GM23338 (cell line): ENCODE results near the gene TRAF3. TPM values are rescaled to one million over a fixed set of nuclear protein-coding genes. Genes with fewer than 3 reads are reported as not detected.

Source experiments
- ATAC-seq: fragments of 200-7000 bp; cut with Tn5 transposase; 3 replicates; pipeline ENCODE4 v1.9.1; 2020
- DNase-seq: peaks from one replicate; pipeline ENCODE4 v3.0.0-alpha.2; 2015; ENCODE audit warnings: low spot score
- H2AFZ ChIP-seq: fragments of 200-600 bp; sonication (generic); 2 replicates; pipeline ENCODE4 v1.8.0; 2016; ENCODE audit warnings: antibody characterized with exemption, mild to moderate bottlenecking, moderate library complexity
- H3F3A ChIP-seq: fragments of 200-600 bp; sonication (generic); replicated peaks from 2 replicates; pipeline ENCODE4 v1.8.0; 2017; ENCODE audit warnings: antibody characterized with exemption, mixed run types, low read depth
- H3K27ac ChIP-seq: fragments of 200-600 bp; sonication (generic); 2 replicates; pipeline ENCODE4 v1.6.1; 2016; ENCODE audit warnings: low read depth
- H3K27me3 ChIP-seq: fragments of 200-600 bp; sonication (generic); 2 replicates; pipeline ENCODE4 v1.8.0; 2016; ENCODE audit warnings: mild to moderate bottlenecking, mixed run types, moderate library complexity; ENCODE audit not compliant: insufficient read depth
- H3K36me3 ChIP-seq: fragments of 200-600 bp; sonication (generic); 2 replicates; pipeline ENCODE4 v1.8.0; 2016; ENCODE audit warnings: mild to moderate bottlenecking; ENCODE audit not compliant: insufficient read depth
- H3K4me1 ChIP-seq: fragments of 200-600 bp; sonication (generic); 2 replicates; pipeline ENCODE4 v1.8.0; 2016; ENCODE audit warnings: mild to moderate bottlenecking, moderate library complexity; ENCODE audit not compliant: insufficient read depth
- H3K4me2 ChIP-seq: fragments of 200-600 bp; sonication (generic); 2 replicates; pipeline ENCODE4 v1.7.1; 2017; ENCODE audit warnings: mixed run types
- H3K4me3 ChIP-seq: fragments of 200-600 bp; sonication (generic); 2 replicates; pipeline ENCODE4 v1.6.1; 2016; ENCODE audit warnings: mixed run types
- H3K79me2 ChIP-seq: fragments of 200-600 bp; sonication (generic); replicated peaks from 2 replicates; pipeline ENCODE4 v1.8.0; 2017; ENCODE audit warnings: mild to moderate bottlenecking; ENCODE audit not compliant: insufficient read depth
- H3K9me2 ChIP-seq: fragments of 200-600 bp; sonication (generic); 2 replicates; pipeline ENCODE4 v1.8.0; 2017; ENCODE audit not compliant: insufficient read depth
- H4K20me1 ChIP-seq: fragments of 200-600 bp; sonication (generic); replicated peaks from 2 replicates; pipeline ENCODE4 v1.8.0; 2017; ENCODE audit warnings: mild to moderate bottlenecking; ENCODE audit not compliant: insufficient read depth
- H3K27ac Mint-ChIP-seq: 2 replicates; pipeline ENCODE4 v1.8.0; 2020; ENCODE audit warnings: inconsistent platforms, mild to moderate bottlenecking, moderate library complexity, mixed read lengths
- H3K27me3 Mint-ChIP-seq: 3 replicates; pipeline ENCODE4 v1.8.0; 2022; ENCODE audit warnings: low read depth, mild to moderate bottlenecking, moderate library complexity, mixed read lengths, inconsistent platforms; ENCODE audit not compliant: insufficient read depth, poor library complexity
- H3K36me3 Mint-ChIP-seq: 3 replicates; pipeline ENCODE4 v1.8.0; 2021; ENCODE audit warnings: low read depth, mild to moderate bottlenecking, inconsistent platforms, moderate library complexity, mixed read lengths
- H3K4me1 Mint-ChIP-seq: 3 replicates; pipeline ENCODE4 v1.8.0; 2020; ENCODE audit warnings: mild to moderate bottlenecking, inconsistent platforms, mixed read lengths
- H3K4me3 Mint-ChIP-seq: 3 replicates; pipeline ENCODE4 v1.8.0; 2021; ENCODE audit warnings: moderate library complexity, mild to moderate bottlenecking, inconsistent platforms, mixed read lengths
- H3K9me3 Mint-ChIP-seq: 3 replicates; pipeline ENCODE4 v1.8.0; 2020; ENCODE audit warnings: moderate library complexity, mild to moderate bottlenecking, inconsistent platforms, mixed read lengths
- CREB1 ChIP-seq: fragments of 250-450 bp; sonication (Bioruptor Pico); IDR thresholded peaks from 2 replicates; pipeline ENCODE4 v1.5.0; 2020; ENCODE audit warnings: low read depth, mild to moderate bottlenecking, moderate library complexity
- EZH2 ChIP-seq: fragments of 200-600 bp; sonication (generic); IDR thresholded peaks from one replicate; pipeline ENCODE4 v1.8.0; 2017; ENCODE audit warnings: antibody characterized with exemption, mild to moderate bottlenecking, low read depth; ENCODE audit not compliant: unreplicated experiment
- EZH2phosphoT487 ChIP-seq: fragments of 200-600 bp; sonication (generic); IDR thresholded peaks from one replicate; pipeline ENCODE4 v1.8.1; 2018; ENCODE audit warnings: antibody characterized with exemption; ENCODE audit not compliant: unreplicated experiment
- JUNB ChIP-seq: IDR thresholded peaks from one replicate; pipeline ENCODE4 v1.6.1; 2016; ENCODE audit warnings: antibody characterized with exemption; ENCODE audit not compliant: unreplicated experiment
- NANOG ChIP-seq: IDR thresholded peaks from 2 replicates; pipeline ENCODE4 v1.6.1; 2016; ENCODE audit warnings: antibody characterized with exemption, borderline replicate concordance
- POLR2AphosphoS5 ChIP-seq: IDR thresholded peaks from 2 replicates; pipeline ENCODE4 v1.6.1; 2016; ENCODE audit warnings: antibody characterized with exemption, low read depth
- STAT1 ChIP-seq: IDR thresholded peaks from one replicate; pipeline ENCODE4 v1.6.1; 2016; ENCODE audit warnings: antibody characterized with exemption; ENCODE audit not compliant: unreplicated experiment
- ZNF114 ChIP-seq: fragments of 250-450 bp; sonication (Bioruptor Pico); IDR thresholded peaks from 2 replicates; pipeline ENCODE4 v1.5.0; 2020; ENCODE audit warnings: mild to moderate bottlenecking, moderate library complexity
- ZNF331 ChIP-seq: fragments of 250-450 bp; sonication (Bioruptor Pico); IDR thresholded peaks from 2 replicates; pipeline ENCODE4 v1.5.0; 2020; ENCODE audit warnings: low read depth, mild to moderate bottlenecking, moderate library complexity
- polyA plus RNA-seq: library from polyadenylated mRNA; unstranded; fragments of >200 nt; fragmentation: Nextera tagmentation; extraction: Ambion mirVana; gene quantifications from 2 replicates; pipeline ENCODE4 v1.2.1, GENCODE V29; 2016
- total RNA-seq: library from RNA; depleted of rRNA; stranded (reverse); fragments of >200 nt; shearing (Covaris generic); gene quantifications from 2 replicates; pipeline ENCODE4 v1.2.3, GENCODE V29; 2014
- TF ChIP-seq, protein P1 (sequence below), 2 experiments: fragments of 200-600 bp in 1 of 2; sonication (generic) in 1 of 2; conservative IDR thresholded peaks; 2 replicates each; pipeline versions ENCODE4 v1.5.1 to v1.6.1; 2016 to 2017; ENCODE audit warnings: antibody characterized with exemption in 2 of 2, low read depth in 2 of 2, mild to moderate bottlenecking in 2 of 2, moderate library complexity in 1 of 2
- TF ChIP-seq, protein P2 (sequence below): IDR thresholded peaks from one replicate; pipeline ENCODE4 v1.6.1; 2018; ENCODE audit warnings: antibody characterized with exemption; ENCODE audit not compliant: unreplicated experiment
- TF ChIP-seq, protein P3 (sequence below): IDR thresholded peaks from 2 replicates; pipeline ENCODE4 v1.6.1; 2016; ENCODE audit warnings: antibody characterized with exemption
- TF ChIP-seq, protein P4 (sequence below): fragments of 250-450 bp; sonication (Bioruptor Pico); IDR thresholded peaks from 2 replicates; pipeline ENCODE4 v1.5.0; 2020; ENCODE audit warnings: mild to moderate bottlenecking, moderate library complexity

The TRAF3 gene
- total and polyA plus RNA-seq, 2 experiments from 2014 or later, result 3.7 to 9.3 TPM

DNA sequence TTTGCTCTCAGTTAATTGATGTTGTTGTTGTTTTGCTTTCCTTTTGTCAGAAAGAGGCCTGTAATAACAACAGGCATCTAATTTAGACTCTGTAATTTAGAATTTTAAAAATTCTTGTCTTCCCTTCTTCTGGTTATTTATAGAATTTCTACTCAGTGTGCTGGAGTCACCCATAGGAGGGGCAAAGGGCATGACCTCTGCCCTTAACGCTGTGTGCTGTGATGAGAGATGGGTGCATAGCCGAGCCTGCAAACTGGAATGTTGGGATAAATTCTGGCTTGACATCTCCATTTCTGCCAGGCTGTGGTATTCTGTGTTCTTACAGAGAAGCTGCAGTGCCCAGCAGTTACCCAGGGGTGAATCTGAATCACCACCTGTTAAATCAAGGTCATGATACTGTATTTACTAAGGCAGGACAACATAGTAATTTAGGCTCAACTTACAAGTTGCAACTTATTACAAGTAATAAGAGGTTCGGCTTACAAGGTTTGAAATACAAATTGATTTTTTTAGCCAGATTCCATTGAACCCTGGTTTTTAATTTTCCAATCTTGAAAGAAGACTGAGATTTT lies 53.3 kb downstream of the TRAF3 start:
- Mint-ChIP-seq H3K27ac (peak overlapping the region; percentile 87; the same call in 1 of the 2 replicates), H3K36me3 (peaks cover 3% of the 10 kb centered on the region; the same call in 2 of the 3 replicates), H3K4me1 (peaks cover 63% of the 10 kb centered on the region), H3K9me3 (no peaks in the 10 kb centered on the region), H3K27me3 (peaks cover 5% of the 10 kb centered on the region), H3K4me3 (no peak overlapping the region)
- 0 out of 2 replicates have a peak, but pooled peaks cover 9% of the 10 kb centered on the region for H3F3A ChIP-seq
- ATAC-seq, result no peak
- no peaks in the 10 kb centered on the region for H3K9me2 ChIP-seq
- H3K79me2 ChIP-seq, result peaks cover 14% of the 10 kb centered on the region; the same call in 1 of the 2 replicates
- TF ChIP-seq, protein P1, sequence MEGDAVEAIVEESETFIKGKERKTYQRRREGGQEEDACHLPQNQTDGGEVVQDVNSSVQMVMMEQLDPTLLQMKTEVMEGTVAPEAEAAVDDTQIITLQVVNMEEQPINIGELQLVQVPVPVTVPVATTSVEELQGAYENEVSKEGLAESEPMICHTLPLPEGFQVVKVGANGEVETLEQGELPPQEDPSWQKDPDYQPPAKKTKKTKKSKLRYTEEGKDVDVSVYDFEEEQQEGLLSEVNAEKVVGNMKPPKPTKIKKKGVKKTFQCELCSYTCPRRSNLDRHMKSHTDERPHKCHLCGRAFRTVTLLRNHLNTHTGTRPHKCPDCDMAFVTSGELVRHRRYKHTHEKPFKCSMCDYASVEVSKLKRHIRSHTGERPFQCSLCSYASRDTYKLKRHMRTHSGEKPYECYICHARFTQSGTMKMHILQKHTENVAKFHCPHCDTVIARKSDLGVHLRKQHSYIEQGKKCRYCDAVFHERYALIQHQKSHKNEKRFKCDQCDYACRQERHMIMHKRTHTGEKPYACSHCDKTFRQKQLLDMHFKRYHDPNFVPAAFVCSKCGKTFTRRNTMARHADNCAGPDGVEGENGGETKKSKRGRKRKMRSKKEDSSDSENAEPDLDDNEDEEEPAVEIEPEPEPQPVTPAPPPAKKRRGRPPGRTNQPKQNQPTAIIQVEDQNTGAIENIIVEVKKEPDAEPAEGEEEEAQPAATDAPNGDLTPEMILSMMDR (conservative IDR thresholded peaks at IDR 0.05; ENCODE audit: low read depth in 2 of 2), result no peak
- TF ChIP-seq, protein P2, sequence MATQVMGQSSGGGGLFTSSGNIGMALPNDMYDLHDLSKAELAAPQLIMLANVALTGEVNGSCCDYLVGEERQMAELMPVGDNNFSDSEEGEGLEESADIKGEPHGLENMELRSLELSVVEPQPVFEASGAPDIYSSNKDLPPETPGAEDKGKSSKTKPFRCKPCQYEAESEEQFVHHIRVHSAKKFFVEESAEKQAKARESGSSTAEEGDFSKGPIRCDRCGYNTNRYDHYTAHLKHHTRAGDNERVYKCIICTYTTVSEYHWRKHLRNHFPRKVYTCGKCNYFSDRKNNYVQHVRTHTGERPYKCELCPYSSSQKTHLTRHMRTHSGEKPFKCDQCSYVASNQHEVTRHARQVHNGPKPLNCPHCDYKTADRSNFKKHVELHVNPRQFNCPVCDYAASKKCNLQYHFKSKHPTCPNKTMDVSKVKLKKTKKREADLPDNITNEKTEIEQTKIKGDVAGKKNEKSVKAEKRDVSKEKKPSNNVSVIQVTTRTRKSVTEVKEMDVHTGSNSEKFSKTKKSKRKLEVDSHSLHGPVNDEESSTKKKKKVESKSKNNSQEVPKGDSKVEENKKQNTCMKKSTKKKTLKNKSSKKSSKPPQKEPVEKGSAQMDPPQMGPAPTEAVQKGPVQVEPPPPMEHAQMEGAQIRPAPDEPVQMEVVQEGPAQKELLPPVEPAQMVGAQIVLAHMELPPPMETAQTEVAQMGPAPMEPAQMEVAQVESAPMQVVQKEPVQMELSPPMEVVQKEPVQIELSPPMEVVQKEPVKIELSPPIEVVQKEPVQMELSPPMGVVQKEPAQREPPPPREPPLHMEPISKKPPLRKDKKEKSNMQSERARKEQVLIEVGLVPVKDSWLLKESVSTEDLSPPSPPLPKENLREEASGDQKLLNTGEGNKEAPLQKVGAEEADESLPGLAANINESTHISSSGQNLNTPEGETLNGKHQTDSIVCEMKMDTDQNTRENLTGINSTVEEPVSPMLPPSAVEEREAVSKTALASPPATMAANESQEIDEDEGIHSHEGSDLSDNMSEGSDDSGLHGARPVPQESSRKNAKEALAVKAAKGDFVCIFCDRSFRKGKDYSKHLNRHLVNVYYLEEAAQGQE, result no peak
- no peak for TF ChIP-seq STAT1
- TF ChIP-seq, protein P3, sequence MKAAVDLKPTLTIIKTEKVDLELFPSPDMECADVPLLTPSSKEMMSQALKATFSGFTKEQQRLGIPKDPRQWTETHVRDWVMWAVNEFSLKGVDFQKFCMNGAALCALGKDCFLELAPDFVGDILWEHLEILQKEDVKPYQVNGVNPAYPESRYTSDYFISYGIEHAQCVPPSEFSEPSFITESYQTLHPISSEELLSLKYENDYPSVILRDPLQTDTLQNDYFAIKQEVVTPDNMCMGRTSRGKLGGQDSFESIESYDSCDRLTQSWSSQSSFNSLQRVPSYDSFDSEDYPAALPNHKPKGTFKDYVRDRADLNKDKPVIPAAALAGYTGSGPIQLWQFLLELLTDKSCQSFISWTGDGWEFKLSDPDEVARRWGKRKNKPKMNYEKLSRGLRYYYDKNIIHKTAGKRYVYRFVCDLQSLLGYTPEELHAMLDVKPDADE, result no peak
- TF ChIP-seq EZH2, result no peak
- TF ChIP-seq ZNF114, result no peak
- no peak for TF ChIP-seq CREB1 (CRISPR knock-in tag)
- TF ChIP-seq, protein P4, sequence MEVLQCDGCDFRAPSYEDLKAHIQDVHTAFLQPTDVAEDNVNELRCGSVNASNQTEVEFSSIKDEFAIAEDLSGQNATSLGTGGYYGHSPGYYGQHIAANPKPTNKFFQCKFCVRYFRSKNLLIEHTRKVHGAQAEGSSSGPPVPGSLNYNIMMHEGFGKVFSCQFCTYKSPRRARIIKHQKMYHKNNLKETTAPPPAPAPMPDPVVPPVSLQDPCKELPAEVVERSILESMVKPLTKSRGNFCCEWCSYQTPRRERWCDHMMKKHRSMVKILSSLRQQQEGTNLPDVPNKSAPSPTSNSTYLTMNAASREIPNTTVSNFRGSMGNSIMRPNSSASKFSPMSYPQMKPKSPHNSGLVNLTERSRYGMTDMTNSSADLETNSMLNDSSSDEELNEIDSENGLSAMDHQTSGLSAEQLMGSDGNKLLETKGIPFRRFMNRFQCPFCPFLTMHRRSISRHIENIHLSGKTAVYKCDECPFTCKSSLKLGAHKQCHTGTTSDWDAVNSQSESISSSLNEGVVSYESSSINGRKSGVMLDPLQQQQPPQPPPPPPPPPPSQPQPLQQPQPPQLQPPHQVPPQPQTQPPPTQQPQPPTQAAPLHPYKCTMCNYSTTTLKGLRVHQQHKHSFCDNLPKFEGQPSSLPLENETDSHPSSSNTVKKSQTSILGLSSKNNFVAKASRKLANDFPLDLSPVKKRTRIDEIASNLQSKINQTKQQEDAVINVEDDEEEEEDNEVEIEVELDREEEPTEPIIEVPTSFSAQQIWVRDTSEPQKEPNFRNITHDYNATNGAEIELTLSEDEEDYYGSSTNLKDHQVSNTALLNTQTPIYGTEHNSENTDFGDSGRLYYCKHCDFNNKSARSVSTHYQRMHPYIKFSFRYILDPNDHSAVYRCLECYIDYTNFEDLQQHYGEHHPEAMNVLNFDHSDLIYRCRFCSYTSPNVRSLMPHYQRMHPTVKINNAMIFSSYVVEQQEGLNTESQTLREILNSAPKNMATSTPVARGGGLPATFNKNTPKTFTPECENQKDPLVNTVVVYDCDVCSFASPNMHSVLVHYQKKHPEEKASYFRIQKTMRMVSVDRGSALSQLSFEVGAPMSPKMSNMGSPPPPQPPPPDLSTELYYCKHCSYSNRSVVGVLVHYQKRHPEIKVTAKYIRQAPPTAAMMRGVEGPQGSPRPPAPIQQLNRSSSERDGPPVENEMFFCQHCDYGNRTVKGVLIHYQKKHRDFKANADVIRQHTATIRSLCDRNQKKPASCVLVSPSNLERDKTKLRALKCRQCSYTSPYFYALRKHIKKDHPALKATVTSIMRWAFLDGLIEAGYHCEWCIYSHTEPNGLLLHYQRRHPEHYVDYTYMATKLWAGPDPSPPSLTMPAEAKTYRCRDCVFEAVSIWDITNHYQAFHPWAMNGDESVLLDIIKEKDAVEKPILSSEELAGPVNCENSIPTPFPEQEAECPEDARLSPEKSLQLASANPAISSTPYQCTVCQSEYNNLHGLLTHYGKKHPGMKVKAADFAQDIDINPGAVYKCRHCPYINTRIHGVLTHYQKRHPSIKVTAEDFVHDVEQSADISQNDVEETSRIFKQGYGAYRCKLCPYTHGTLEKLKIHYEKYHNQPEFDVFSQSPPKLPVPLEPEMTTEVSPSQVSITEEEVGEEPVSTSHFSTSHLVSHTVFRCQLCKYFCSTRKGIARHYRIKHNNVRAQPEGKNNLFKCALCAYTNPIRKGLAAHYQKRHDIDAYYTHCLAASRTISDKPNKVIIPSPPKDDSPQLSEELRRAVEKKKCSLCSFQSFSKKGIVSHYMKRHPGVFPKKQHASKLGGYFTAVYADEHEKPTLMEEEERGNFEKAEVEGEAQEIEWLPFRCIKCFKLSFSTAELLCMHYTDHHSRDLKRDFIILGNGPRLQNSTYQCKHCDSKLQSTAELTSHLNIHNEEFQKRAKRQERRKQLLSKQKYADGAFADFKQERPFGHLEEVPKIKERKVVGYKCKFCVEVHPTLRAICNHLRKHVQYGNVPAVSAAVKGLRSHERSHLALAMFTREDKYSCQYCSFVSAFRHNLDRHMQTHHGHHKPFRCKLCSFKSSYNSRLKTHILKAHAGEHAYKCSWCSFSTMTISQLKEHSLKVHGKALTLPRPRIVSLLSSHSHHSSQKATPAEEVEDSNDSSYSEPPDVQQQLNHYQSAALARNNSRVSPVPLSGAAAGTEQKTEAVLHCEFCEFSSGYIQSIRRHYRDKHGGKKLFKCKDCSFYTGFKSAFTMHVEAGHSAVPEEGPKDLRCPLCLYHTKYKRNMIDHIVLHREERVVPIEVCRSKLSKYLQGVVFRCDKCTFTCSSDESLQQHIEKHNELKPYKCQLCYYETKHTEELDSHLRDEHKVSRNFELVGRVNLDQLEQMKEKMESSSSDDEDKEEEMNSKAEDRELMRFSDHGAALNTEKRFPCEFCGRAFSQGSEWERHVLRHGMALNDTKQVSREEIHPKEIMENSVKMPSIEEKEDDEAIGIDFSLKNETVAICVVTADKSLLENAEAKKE (CRISPR knock-in tag), result no peak
- TF ChIP-seq NANOG, result no peak
- TF ChIP-seq ZNF331 (CRISPR knock-in tag), result no peak
- TF ChIP-seq EZH2phosphoT487, result no peak
- TF ChIP-seq POLR2AphosphoS5, result no peak
- no peak for TF ChIP-seq JUNB
- DNase-seq, result no peak
- no peaks in the 10 kb centered on the region for H4K20me1 ChIP-seq
- peaks cover 81% of the 10 kb centered on the region for H3K4me1 ChIP-seq
- peak overlapping the region; percentile 30; the same call in 1 of the 2 replicates for H3K4me2 ChIP-seq
- no peak overlapping the region for H3K4me3 ChIP-seq
- peak overlapping the region; percentile 72; the same call in 1 of the 2 replicates for H3K27ac ChIP-seq
- H3K36me3 ChIP-seq, result no peaks in the 10 kb centered on the region
- no peak overlapping the region for H2AFZ ChIP-seq
- H3K27me3 ChIP-seq, result no peaks in the 10 kb centered on the region
